MCF 10A (cell line): Measurements from ENCODE around the gene NTM. TPM values are rescaled to one million over a fixed set of nuclear protein-coding genes. Genes with fewer than 3 reads are reported as not detected.

ENCODE experiments used
- BruUV-seq: library from RNA; stranded (reverse); fragments of 400-500 nt; replicated peaks from 2 replicates; lab custom pipeline; 2021; lab: Mats Ljungman, UMichigan
- CTCF ChIA-PET: fragments of 300-600 bp; sonication (Branson Sonifier 250); formaldehyde crosslinking; extraction: SDS; loops from one replicate; lab custom pipeline; 2021; ENCODE audit warnings: antibody characterized with exemption, inconsistent platforms; lab: Yijun Ruan, JAX
- POLR2A ChIA-PET: fragments of 300-600, 350-650 bp; sonication (Branson Sonifier 250); formaldehyde crosslinking; extraction: SDS; loops from one replicate; lab custom pipeline; 2020; ENCODE audit warnings: antibody characterized with exemption, inconsistent platforms; lab: Yijun Ruan, JAX
- DNase-seq: peaks from one replicate; pipeline ENCODE4 v3.0.0-alpha.2; 2018; ENCODE audit not compliant: unreplicated experiment
- H3K27ac Mint-ChIP-seq: one replicate; pipeline ENCODE4 v1.8.0; 2022; ENCODE audit warnings: mild to moderate bottlenecking, low read depth, mixed read lengths; ENCODE audit not compliant: unreplicated experiment
- H3K27me3 Mint-ChIP-seq: one replicate; pipeline ENCODE4 v1.8.0; 2022; ENCODE audit warnings: mixed read lengths; ENCODE audit not compliant: insufficient read depth, unreplicated experiment
- H3K36me3 Mint-ChIP-seq: one replicate; pipeline ENCODE4 v1.8.0; 2022; ENCODE audit warnings: mild to moderate bottlenecking, moderate library complexity, mixed read lengths; ENCODE audit not compliant: insufficient read depth, unreplicated experiment
- H3K4me1 Mint-ChIP-seq: one replicate; pipeline ENCODE4 v1.8.0; 2022; ENCODE audit warnings: mixed read lengths; ENCODE audit not compliant: insufficient read depth, unreplicated experiment
- H3K4me3 Mint-ChIP-seq: one replicate; pipeline ENCODE4 v1.8.0; 2022; ENCODE audit warnings: mild to moderate bottlenecking, moderate library complexity, mixed read lengths; ENCODE audit not compliant: unreplicated experiment
- H3K9me3 Mint-ChIP-seq: one replicate; pipeline ENCODE4 v1.8.0; 2022; ENCODE audit warnings: mixed read lengths; ENCODE audit not compliant: unreplicated experiment
- intact Hi-C: fragments of 100-400 bp; cut with micrococcal nuclease; formaldehyde crosslinking; loops from 2 replicates; pipeline ENCODE4 v1.14.1; 2022
- total RNA-seq: library from RNA; stranded (reverse); gene quantifications from 2 replicates; pipeline ENCODE4 v1.2.3, GENCODE V29; 2022
- TF ChIP-seq, protein P1 (sequence below): fragments of 200-600 bp; IDR thresholded peaks from one replicate; pipeline ENCODE4 v1.8.0; 2022; ENCODE audit warnings: antibody characterized with exemption, mild to moderate bottlenecking; ENCODE audit not compliant: unreplicated experiment

The NTM gene
- total RNA-seq, 1 experiment from 2014 or later, result not detected

GRCh38 chr11:131609921-131610320, 239.5 kb downstream of the NTM start:
- peaks cover 39% of the 10 kb centered on the region for H3K9me3 Mint-ChIP-seq
- TF ChIP-seq, protein P1, sequence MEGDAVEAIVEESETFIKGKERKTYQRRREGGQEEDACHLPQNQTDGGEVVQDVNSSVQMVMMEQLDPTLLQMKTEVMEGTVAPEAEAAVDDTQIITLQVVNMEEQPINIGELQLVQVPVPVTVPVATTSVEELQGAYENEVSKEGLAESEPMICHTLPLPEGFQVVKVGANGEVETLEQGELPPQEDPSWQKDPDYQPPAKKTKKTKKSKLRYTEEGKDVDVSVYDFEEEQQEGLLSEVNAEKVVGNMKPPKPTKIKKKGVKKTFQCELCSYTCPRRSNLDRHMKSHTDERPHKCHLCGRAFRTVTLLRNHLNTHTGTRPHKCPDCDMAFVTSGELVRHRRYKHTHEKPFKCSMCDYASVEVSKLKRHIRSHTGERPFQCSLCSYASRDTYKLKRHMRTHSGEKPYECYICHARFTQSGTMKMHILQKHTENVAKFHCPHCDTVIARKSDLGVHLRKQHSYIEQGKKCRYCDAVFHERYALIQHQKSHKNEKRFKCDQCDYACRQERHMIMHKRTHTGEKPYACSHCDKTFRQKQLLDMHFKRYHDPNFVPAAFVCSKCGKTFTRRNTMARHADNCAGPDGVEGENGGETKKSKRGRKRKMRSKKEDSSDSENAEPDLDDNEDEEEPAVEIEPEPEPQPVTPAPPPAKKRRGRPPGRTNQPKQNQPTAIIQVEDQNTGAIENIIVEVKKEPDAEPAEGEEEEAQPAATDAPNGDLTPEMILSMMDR, result no peak
- H3K4me1 Mint-ChIP-seq, result no peaks in the 10 kb centered on the region
- intact Hi-C loops, result no loop called here
- H3K27me3 Mint-ChIP-seq, result no peaks in the 10 kb centered on the region
- no peak overlapping the region for H3K4me3 Mint-ChIP-seq
- no TSS peak for BruUV-seq
- no peak for DNase-seq
- H3K27ac Mint-ChIP-seq, result no peak overlapping the region
- ChIA-PET CTCF (interaction anchor here (0.5 to 0.6 kb wide), 3 partner anchors 60 to 649 kb away, joined by 3 read pairs; no protein-coding TSS in a partner anchor), POLR2A (no interaction called here)
- H3K36me3 Mint-ChIP-seq, result no peaks in the 10 kb centered on the region

GRCh38 chr11:131611322-131611721, 240.9 kb downstream of the NTM start:
- Mint-ChIP-seq H3K27ac (no peak overlapping the region), H3K27me3 (no peaks in the 10 kb centered on the region), H3K36me3 (no peaks in the 10 kb centered on the region), H3K9me3 (peaks cover 39% of the 10 kb centered on the region), H3K4me1 (no peaks in the 10 kb centered on the region), H3K4me3 (no peak overlapping the region)
- TF ChIP-seq, protein P1, result no peak
- CTCF ChIA-PET, result interaction anchor here (0.7 kb wide), 1 partner anchor 45 kb away, joined by 3 read pairs; no protein-coding TSS in a partner anchor
- intact Hi-C loops, result no loop called here
- no peak for DNase-seq
- no TSS peak for BruUV-seq
- POLR2A ChIA-PET, result no interaction called here

DNA sequence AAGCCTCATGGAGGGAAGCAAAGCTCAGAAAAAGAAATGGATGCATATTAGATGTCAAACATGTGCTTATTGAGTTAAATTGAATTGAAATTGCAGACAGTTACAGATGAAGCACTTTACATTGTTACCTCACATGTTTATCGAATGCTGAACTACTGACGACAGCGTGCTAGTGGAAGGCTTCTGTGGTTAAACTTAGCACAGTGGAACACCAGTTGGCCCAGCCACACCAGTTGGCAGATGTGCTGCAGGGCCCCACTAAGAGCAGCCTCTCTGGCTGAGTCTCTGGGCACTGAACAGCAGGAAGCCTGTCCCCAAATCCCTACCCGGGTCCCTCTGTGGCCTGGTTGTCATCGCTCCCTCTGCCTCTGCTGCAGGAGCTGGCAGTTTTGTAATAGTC, 242.1 kb downstream of the NTM start:
- Mint-ChIP-seq H3K4me1 (no peaks in the 10 kb centered on the region), H3K27me3 (no peaks in the 10 kb centered on the region), H3K4me3 (no peak overlapping the region), H3K27ac (no peak overlapping the region), H3K36me3 (no peaks in the 10 kb centered on the region), H3K9me3 (peaks cover 39% of the 10 kb centered on the region)
- TF ChIP-seq, protein P1, result no peak
- DNase-seq, result no peak
- POLR2A ChIA-PET, result no interaction called here
- no TSS peak for BruUV-seq
- CTCF ChIA-PET, result interaction anchor here (0.5 kb wide), 1 partner anchor 47 kb away, joined by 3 read pairs; no protein-coding TSS in a partner anchor
- intact Hi-C loops, result no loop called here

GRCh38 chr11:131614631-131615030, 244.2 kb downstream of the NTM start:
- no TSS peak for BruUV-seq

More at GRCh38 chr11:131614631-131615030, 244.2 kb downstream of the NTM start:
- no peak overlapping the region for H3K4me3 Mint-ChIP-seq
- no peak overlapping the region for H3K27ac Mint-ChIP-seq
- TF ChIP-seq, protein P1, result no peak
- no peaks in the 10 kb centered on the region for H3K27me3 Mint-ChIP-seq
- ChIA-PET POLR2A (no interaction called here), CTCF (interaction anchor here (1.0 kb wide), 1 partner anchor 82 kb away, joined by 3 read pairs; no protein-coding TSS in a partner anchor)
- no peaks in the 10 kb centered on the region for H3K36me3 Mint-ChIP-seq
- H3K4me1 Mint-ChIP-seq, result no peaks in the 10 kb centered on the region
- DNase-seq, result no peak
- H3K9me3 Mint-ChIP-seq, result peaks cover 24% of the 10 kb centered on the region
- intact Hi-C loops, result no loop called here
